Fibroblast of lung (primary cell): Measurements from ENCODE around the gene PAM16. TPM values are rescaled to one million over a fixed set of nuclear protein-coding genes. Genes with fewer than 3 reads are reported as not detected.

Source experiments
- DNase-seq, 2 donors: peaks; one replicate each; pipeline versions ENCODE4 v3.0.0 to v3.0.0-alpha.2; 2010; ENCODE audit warnings: low read depth in 2 of 2
- H2AFZ ChIP-seq: 2 replicates; pipeline ENCODE4 v1.5.1; 2012; ENCODE audit warnings: low read length, control low read depth, inconsistent platforms
- H3K27ac ChIP-seq: 2 replicates; pipeline ENCODE4 v1.5.1; 2011; ENCODE audit warnings: low read length, control low read depth; ENCODE audit not compliant: insufficient read depth
- H3K27me3 ChIP-seq: 2 replicates; pipeline ENCODE4 v1.5.1; 2011; ENCODE audit warnings: mild to moderate bottlenecking, low read length; ENCODE audit not compliant: control insufficient read depth, insufficient read depth
- H3K36me3 ChIP-seq: 2 replicates; pipeline ENCODE4 v1.5.1; 2011; ENCODE audit warnings: low read length; ENCODE audit not compliant: control insufficient read depth, insufficient read depth
- H3K4me1 ChIP-seq: 2 replicates; pipeline ENCODE4 v1.5.1; 2011; ENCODE audit warnings: low read length; ENCODE audit not compliant: control insufficient read depth, insufficient read depth; ENCODE audit errors: extremely low read depth
- H3K4me2 ChIP-seq: 2 replicates; pipeline ENCODE4 v1.5.1; 2011; ENCODE audit warnings: low read length, control low read depth; ENCODE audit not compliant: insufficient read depth; ENCODE audit errors: extremely low read depth
- H3K4me3 ChIP-seq, 4 experiments: fragments of 200-600 bp in 1 of 4; sonication (generic) in 1 of 4; replicated peaks in 1 of 4; 2 replicates each; pipeline ENCODE4 v1.5.1; 2011 to 2016; ENCODE audit warnings: low read length in 4 of 4, low read depth in 3 of 4, mild to moderate bottlenecking in 3 of 4, control low read depth in 2 of 4, inconsistent platforms in 1 of 4, mixed read lengths in 1 of 4; ENCODE audit not compliant: insufficient read depth in 1 of 4; ENCODE audit errors: control extremely low read depth in 1 of 4
- H3K79me2 ChIP-seq: 2 replicates; pipeline ENCODE4 v1.5.1; 2012; ENCODE audit warnings: mild to moderate bottlenecking, low read length, inconsistent platforms; ENCODE audit not compliant: control insufficient read depth, insufficient read depth
- H3K9ac ChIP-seq: 2 replicates; pipeline ENCODE4 v1.5.1; 2011; ENCODE audit warnings: mild to moderate bottlenecking, low read length, control low read depth; ENCODE audit not compliant: insufficient read depth
- H3K9me3 ChIP-seq: 2 replicates; pipeline ENCODE4 v1.5.1; 2012; ENCODE audit warnings: low read depth, low read length; ENCODE audit not compliant: control insufficient read depth, insufficient read depth
- H4K20me1 ChIP-seq: 2 replicates; pipeline ENCODE4 v1.5.1; 2011; ENCODE audit warnings: low read length; ENCODE audit not compliant: control insufficient read depth, insufficient read depth; ENCODE audit errors: extremely low read depth
- EZH2 ChIP-seq: IDR thresholded peaks from 2 replicates; pipeline ENCODE4 v1.5.1; 2012; ENCODE audit warnings: low read length, control low read depth, mild to moderate bottlenecking; ENCODE audit errors: missing control alignments
- polyA plus RNA-seq, 2 donors: library from polyadenylated mRNA; depleted of rRNA in 1 of 2; stranded (reverse) in 1 of 2; unstranded in 1 of 2; fragments of >200 nt; gene quantifications; 2 replicates each; pipeline ENCODE4 v1.2.1, GENCODE V29; 2011 to 2012; ENCODE audit warnings: missing spikeins in 1 of 2
- total RNA-seq: library from RNA; depleted of rRNA; stranded (reverse); fragments of >200 nt; gene quantifications from 2 replicates; pipeline ENCODE4 v1.2.1, GENCODE V29; 2014
- TF ChIP-seq, protein P1 (sequence below), 2 donors: IDR thresholded peaks in 1 of 2; conservative IDR thresholded peaks in 1 of 2; 1 replicate in 1 of 2; 2 replicates in 1 of 2; pipeline ENCODE4 v1.5.1; 2011 to 2012; ENCODE audit warnings: low read length in 2 of 2, control low read depth in 1 of 2, inconsistent platforms in 1 of 2, low read depth in 1 of 2, mild to moderate bottlenecking in 1 of 2

The PAM16 gene
- total and polyA plus RNA-seq, 2 donors (not counting 1 experiment from before 2014, with no cell fraction given) = 14.8 to 34.3 TPM

DNA sequence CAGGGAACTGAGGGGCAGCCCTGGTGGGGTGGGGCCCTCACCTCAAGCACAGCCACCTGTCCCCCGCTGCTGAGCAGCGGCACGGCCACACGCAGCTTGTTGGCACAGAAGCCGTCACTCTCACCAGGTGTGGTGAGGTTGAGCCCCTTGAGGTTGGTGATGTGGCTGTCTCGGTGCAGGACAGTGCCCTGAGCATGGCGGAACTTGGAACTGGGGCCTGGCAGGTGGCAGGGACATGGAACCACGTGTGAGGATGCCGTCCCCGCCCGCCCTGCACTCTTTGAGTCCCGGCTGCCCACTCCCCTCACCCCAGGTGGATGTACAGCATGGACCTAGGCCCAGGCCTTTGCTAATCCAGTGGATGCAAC lies 10.8 kb upstream of the PAM16 start:
- TF ChIP-seq, protein P1, sequence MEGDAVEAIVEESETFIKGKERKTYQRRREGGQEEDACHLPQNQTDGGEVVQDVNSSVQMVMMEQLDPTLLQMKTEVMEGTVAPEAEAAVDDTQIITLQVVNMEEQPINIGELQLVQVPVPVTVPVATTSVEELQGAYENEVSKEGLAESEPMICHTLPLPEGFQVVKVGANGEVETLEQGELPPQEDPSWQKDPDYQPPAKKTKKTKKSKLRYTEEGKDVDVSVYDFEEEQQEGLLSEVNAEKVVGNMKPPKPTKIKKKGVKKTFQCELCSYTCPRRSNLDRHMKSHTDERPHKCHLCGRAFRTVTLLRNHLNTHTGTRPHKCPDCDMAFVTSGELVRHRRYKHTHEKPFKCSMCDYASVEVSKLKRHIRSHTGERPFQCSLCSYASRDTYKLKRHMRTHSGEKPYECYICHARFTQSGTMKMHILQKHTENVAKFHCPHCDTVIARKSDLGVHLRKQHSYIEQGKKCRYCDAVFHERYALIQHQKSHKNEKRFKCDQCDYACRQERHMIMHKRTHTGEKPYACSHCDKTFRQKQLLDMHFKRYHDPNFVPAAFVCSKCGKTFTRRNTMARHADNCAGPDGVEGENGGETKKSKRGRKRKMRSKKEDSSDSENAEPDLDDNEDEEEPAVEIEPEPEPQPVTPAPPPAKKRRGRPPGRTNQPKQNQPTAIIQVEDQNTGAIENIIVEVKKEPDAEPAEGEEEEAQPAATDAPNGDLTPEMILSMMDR (conservative IDR thresholded peaks at IDR 0.05 in 1 of 2, IDR thresholded peaks at IDR 0.05 in 1 of 2; ENCODE audit: low read depth in 1 of 2, low read length in 2 of 2) = no peak
- TF ChIP-seq EZH2 = no peak
- H3K4me3 ChIP-seq = no peak overlapping the region
- H3K9me3 ChIP-seq = no peaks in the 10 kb centered on the region
- peaks cover 3% of the 10 kb centered on the region for H3K36me3 ChIP-seq
- H3K27ac ChIP-seq = no peak overlapping the region
- H4K20me1 ChIP-seq = no peaks in the 10 kb centered on the region
- no peak for DNase-seq
- H3K4me1 ChIP-seq = no peaks in the 10 kb centered on the region
- no peaks in the 10 kb centered on the region for H3K79me2 ChIP-seq
- no peak overlapping the region for H2AFZ ChIP-seq
- H3K9ac ChIP-seq = no peak overlapping the region
- H3K27me3 ChIP-seq = no peaks in the 10 kb centered on the region
- no peak overlapping the region for H3K4me2 ChIP-seq

DNA sequence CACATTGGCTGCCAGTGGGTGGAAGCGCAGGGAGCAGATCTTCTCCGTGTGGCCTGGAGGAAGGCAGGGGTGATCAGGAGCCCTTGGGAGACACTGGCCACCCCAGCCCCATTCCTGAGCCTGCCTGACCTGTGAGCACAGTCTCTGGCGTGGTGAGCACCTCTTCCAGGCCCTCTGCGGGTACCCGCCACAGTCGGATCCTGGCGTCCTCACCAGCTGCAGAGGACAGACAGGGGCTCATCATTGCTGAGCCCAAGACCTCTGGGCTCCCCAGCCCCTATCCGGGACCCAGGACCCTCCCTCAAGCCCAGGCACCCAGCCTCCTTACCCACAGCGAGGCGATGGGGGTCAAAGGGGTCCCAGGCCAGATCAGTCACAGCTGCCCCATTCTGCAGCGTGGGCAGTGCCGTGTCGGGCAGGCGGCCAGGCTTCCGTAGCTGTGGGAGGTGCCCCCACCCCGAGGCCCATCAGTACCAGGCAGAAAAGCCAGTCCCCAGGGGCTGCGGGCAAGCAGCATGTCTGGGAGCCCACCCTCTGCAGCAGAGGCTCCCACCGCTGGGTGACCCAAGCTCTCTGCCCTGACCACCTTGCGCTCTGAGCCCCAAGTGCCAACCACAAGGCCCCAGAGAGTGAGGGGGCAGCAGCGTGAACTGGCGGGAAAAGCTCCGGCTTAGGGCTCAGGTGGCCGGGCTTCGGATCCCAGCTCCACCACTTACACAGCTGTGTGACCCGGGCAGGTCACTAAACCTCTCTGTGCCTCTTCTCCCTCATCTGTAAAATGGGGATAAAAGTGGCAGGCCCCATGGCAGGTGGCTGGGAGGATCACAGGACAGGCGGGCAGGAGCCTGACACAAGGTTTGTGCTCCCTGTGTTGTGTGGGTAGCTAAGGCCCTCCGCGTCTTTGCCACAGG lies 10.2 kb upstream of the PAM16 start:
- Histone ChIP-seq H3K4me1 (no peaks in the 10 kb centered on the region), H3K9ac (no peak overlapping the region), H4K20me1 (no peaks in the 10 kb centered on the region), H3K4me3 (no peak overlapping the region), H3K27ac (no peak overlapping the region), H3K9me3 (no peaks in the 10 kb centered on the region), H3K79me2 (no peaks in the 10 kb centered on the region), H3K27me3 (no peaks in the 10 kb centered on the region), H3K36me3 (peaks cover 4% of the 10 kb centered on the region), H3K4me2 (no peak overlapping the region), H2AFZ (no peak overlapping the region)
- no peak for DNase-seq
- no peak for TF ChIP-seq EZH2
- TF ChIP-seq, protein P1 (conservative IDR thresholded peaks at IDR 0.05 in 1 of 2, IDR thresholded peaks at IDR 0.05 in 1 of 2; ENCODE audit: low read depth in 1 of 2, low read length in 2 of 2) = no peak

DNA sequence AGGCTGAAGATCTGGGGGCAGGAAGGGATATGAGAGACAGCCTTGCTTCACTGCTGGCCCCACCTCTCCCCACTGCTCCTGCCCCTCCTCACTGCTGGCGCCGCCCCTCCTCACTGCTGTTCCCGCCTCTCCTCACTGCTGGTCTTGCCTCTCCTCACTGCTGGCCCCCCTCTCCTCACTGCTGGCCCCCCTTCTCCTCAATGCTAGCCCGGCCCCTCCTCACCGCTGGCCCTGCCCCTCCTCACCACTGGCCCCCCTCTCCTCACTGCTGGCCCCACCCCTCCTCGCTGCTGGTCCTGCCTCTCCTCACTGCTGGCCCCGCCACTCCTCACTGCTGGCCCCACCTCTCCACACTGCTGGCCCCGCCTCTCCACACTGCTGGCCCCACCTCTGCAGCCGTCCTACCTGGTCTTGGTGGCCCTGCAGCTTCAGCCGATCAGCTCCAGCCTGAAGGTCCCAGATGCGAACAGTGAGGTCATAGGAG lies 9.5 kb upstream of the PAM16 start:
- DNase-seq = no peak
- no peaks in the 10 kb centered on the region for H3K27me3 ChIP-seq
- no peak overlapping the region for H3K4me3 ChIP-seq
- no peak overlapping the region for H2AFZ ChIP-seq
- no peaks in the 10 kb centered on the region for H3K79me2 ChIP-seq
- no peak overlapping the region for H3K9ac ChIP-seq
- H3K36me3 ChIP-seq = peaks cover 4% of the 10 kb centered on the region
- no peak overlapping the region for H3K4me2 ChIP-seq
- no peaks in the 10 kb centered on the region for H4K20me1 ChIP-seq
- no peaks in the 10 kb centered on the region for H3K4me1 ChIP-seq
- H3K9me3 ChIP-seq = no peaks in the 10 kb centered on the region
- no peak overlapping the region for H3K27ac ChIP-seq
- TF ChIP-seq, protein P1 (conservative IDR thresholded peaks at IDR 0.05 in 1 of 2, IDR thresholded peaks at IDR 0.05 in 1 of 2; ENCODE audit: low read depth in 1 of 2, low read length in 2 of 2) = no peak
- no peak for TF ChIP-seq EZH2
